GM12891 (cell line): Measurements from ENCODE around the gene IL31.

Source experiments
- DNase-seq: peaks from one replicate; pipeline ENCODE4 v3.0.0; 2011; ENCODE audit warnings: low spot score; ENCODE audit not compliant: insufficient read length
- FAIRE-seq: peaks from 2 replicates; lab custom pipeline; 2011; peaks lifted over from hg19 to GRCh38; lab: Jason Lieb, UNC
- PAX5 ChIP-seq: IDR thresholded peaks from 2 replicates; pipeline ENCODE4 v1.6.1; 2011; ENCODE audit warnings: low read length, moderate library complexity, mild to moderate bottlenecking; ENCODE audit not compliant: insufficient read depth, severe bottlenecking
- POLR2A ChIP-seq: IDR thresholded peaks from 2 replicates; pipeline ENCODE4 v1.6.1; 2011; ENCODE audit warnings: low read depth, low read length, control low read depth
- POLR2AphosphoS5 ChIP-seq: IDR thresholded peaks from 2 replicates; pipeline ENCODE4 v1.6.1; 2011; ENCODE audit warnings: low read depth, low read length, control low read depth
- POU2F2 ChIP-seq: IDR thresholded peaks from 2 replicates; pipeline ENCODE4 v1.6.1; 2011; ENCODE audit warnings: low read depth, mild to moderate bottlenecking, control low read depth, low read length, moderate library complexity
- SPI1 ChIP-seq: IDR thresholded peaks from 2 replicates; pipeline ENCODE4 v1.6.1; 2011; ENCODE audit warnings: low read depth, low read length, control low read depth
- TAF1 ChIP-seq: IDR thresholded peaks from 2 replicates; pipeline ENCODE4 v1.6.1; 2011; ENCODE audit warnings: low read depth, low read length, control low read depth

Gene IL31

GRCh38 chr12:122159882-122160281 lies 14.1 kb downstream of the IL31 start:
- FAIRE-seq: no peak

DNA sequence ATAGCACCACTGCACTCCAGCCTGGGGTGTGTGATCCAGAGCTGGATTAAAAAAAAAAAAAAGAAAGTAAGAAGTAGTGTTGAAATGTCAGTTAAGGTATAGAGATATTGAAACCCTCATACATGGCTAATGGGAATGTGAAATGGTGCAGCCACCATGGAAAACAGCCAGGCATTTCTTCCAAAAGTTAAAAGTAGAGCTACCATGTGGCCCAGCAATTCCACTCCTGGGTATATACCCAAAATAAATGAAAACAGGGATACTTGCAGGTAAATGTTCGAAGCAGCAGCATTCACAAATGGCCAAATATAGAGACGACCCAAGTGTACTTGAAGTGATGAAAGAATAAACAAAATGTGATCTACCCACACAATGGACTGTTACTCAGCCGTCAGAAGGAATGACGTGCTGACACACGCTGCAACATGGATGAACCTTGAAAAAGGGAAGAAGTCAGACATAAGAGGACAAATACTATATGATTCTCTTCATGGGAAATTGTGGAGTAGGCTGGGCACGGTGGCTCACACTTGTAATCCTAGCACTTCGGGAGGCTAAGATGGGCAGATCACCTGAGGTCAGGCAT lies 15.2 kb downstream of the IL31 start:
- TF ChIP-seq POLR2AphosphoS5 (no peak), POU2F2 (no peak), TAF1 (no peak), PAX5 (no peak), SPI1 (no peak), POLR2A (no peak)
- DNase-seq (no peak), FAIRE-seq (no peak)

More at GRCh38 chr12:122159882-122160281, 14.1 kb downstream of the IL31 start:
- no peak for DNase-seq
- no peak for TF ChIP-seq PAX5

GRCh38 chr12:122155705-122156104 lies 18.3 kb downstream of the IL31 start:
- no peak for FAIRE-seq
- DNase-seq: no peak
- TF ChIP-seq POLR2AphosphoS5: no peak
- TF ChIP-seq TAF1: no peak
- no peak for TF ChIP-seq SPI1
- no peak for TF ChIP-seq POU2F2
- TF ChIP-seq PAX5: no peak
- TF ChIP-seq POLR2A: no peak

- FAIRE-seq: no peak
- TF ChIP-seq PAX5 (no peak), TAF1 (no peak), POU2F2 (no peak), POLR2AphosphoS5 (no peak), SPI1 (no peak), POLR2A (no peak)
- DNase-seq: no peak
Measured at GRCh38 chr12:122152754-122153153, 21.3 kb downstream of the IL31 start.

- TF ChIP-seq TAF1: no peak
- no peak for TF ChIP-seq PAX5
- TF ChIP-seq SPI1: no peak
- DNase-seq (no peak), FAIRE-seq (no peak)
Measured at GRCh38 chr12:122150127-122150681, 23.8 kb downstream of the IL31 start.

GRCh38 chr12:122148657-122149056 lies 25.4 kb downstream of the IL31 start:
- TF ChIP-seq TAF1 (no peak), PAX5 (no peak)
- no peak for DNase-seq

GRCh38 chr12:122147514-122148290 lies 26.3 kb downstream of the IL31 start:
- TF ChIP-seq POLR2AphosphoS5 (no peak), PAX5 (no peak), POLR2A (no peak), TAF1 (no peak), POU2F2 (no peak), SPI1 (no peak)
- FAIRE-seq: no peak
- DNase-seq: peak; percentile 13

More at GRCh38 chr12:122148657-122149056, 25.4 kb downstream of the IL31 start:
- FAIRE-seq: no peak

- no peak for FAIRE-seq
- no peak for DNase-seq
- TF ChIP-seq TAF1: no peak
Measured at GRCh38 chr12:122145505-122146330, 28.3 kb downstream of the IL31 start.

DNA sequence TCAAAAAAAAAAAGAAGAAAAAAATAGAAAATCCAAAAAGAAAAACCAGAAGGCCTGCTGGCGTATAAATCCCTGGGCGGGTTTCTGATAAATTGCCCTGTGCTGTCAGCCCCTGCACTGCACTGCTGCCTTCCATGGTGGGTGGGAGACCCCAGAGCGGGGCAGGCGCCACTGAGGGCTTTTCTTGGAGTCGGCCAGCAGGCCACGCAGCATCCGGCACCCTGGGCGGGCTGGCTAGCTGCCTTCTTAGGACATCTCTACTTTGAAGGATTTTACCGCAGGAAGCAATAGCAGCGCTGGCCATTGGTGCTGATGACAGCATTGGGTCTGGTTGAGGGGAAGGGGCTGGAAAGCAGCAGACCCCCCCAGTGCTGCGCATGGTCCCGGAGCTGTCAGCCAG lies 29.1 kb downstream of the IL31 start:
- TF ChIP-seq TAF1: no peak
- TF ChIP-seq POU2F2: no peak
- TF ChIP-seq POLR2A: no peak
- DNase-seq (no peak), FAIRE-seq (no peak)

DNA sequence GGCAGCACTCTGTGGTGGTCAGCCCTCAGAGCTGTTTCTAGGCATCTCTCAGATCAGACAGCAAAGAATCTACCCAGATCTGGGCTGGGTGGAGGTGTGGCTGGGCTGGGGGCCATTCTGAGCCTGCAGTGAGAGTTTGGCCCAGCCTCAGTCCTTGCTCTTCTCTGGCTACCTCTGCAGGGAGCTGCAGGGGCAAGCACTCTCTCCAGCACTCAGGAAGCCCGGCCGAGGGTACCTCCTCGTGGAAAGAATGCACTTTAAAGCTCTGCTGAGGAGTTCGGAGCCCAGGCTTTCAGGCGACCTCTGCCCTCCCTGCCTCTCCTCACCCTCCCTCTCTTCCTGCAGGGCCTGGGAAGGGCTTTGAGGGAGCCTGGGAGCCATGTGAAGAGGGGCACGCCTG lies 31.2 kb downstream of the IL31 start:
- no peak for TF ChIP-seq PAX5
- TF ChIP-seq SPI1: no peak
- no peak for TF ChIP-seq POLR2AphosphoS5
- TF ChIP-seq TAF1: no peak
- TF ChIP-seq POLR2A: no peak
- TF ChIP-seq POU2F2: no peak
- DNase-seq (no peak), FAIRE-seq (no peak)
